ENCODE measurements around the gene SCFD2.

DNA sequence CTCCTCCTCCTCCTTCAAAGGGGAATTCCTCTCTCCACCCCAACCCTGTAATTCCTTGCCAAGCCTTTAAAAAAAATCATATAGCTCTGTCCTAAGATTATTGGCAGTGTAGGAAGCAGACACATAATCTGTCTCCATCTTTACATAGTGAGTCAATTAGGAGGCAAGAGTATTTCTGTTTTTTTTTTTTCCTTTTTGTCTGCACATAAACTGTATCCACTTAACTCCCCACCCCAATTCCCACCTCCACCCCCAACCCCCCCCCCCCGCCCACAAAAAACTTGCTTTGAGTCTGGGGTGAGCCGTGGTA lies 321.3 kb downstream of the SCFD2 start:
- TF ChIP-seq ELF1 (IDR thresholded peaks at IDR 0.05): no peak
- TF ChIP-seq JUND (IDR thresholded peaks at IDR 0.05): no peak
- no peak; the same call in 1 of the 2 replicates for TF ChIP-seq GATA2 (CRISPR knock-in tag; IDR thresholded peaks at IDR 0.05)
- TF ChIP-seq, protein P1, sequence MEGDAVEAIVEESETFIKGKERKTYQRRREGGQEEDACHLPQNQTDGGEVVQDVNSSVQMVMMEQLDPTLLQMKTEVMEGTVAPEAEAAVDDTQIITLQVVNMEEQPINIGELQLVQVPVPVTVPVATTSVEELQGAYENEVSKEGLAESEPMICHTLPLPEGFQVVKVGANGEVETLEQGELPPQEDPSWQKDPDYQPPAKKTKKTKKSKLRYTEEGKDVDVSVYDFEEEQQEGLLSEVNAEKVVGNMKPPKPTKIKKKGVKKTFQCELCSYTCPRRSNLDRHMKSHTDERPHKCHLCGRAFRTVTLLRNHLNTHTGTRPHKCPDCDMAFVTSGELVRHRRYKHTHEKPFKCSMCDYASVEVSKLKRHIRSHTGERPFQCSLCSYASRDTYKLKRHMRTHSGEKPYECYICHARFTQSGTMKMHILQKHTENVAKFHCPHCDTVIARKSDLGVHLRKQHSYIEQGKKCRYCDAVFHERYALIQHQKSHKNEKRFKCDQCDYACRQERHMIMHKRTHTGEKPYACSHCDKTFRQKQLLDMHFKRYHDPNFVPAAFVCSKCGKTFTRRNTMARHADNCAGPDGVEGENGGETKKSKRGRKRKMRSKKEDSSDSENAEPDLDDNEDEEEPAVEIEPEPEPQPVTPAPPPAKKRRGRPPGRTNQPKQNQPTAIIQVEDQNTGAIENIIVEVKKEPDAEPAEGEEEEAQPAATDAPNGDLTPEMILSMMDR (IDR thresholded peaks at IDR 0.05): no peak
- no peak for TF ChIP-seq TCF12 (IDR thresholded peaks at IDR 0.05)
- TF ChIP-seq SMC3 (IDR thresholded peaks at IDR 0.05; ENCODE audit: low read depth, low read length): no peak
- TF ChIP-seq RAD21 (IDR thresholded peaks at IDR 0.05; ENCODE audit: low read length): no peak
- peak in 1 of 2 experiments; percentile 51; a peak in 1 of 4 replicates for TF ChIP-seq EP300 (IDR thresholded peaks at IDR 0.05; ENCODE audit: borderline replicate concordance in 1 of 2, low read depth in 1 of 2, low read length in 1 of 2)
- no peak for TF ChIP-seq FOXM1 (IDR thresholded peaks at IDR 0.05; ENCODE audit: low read depth)
- TF ChIP-seq MXI1 (IDR thresholded peaks at IDR 0.05; ENCODE audit: low read depth, low read length): no peak
